DOHH2 (cell line): ENCODE data around the gene HTR3C.

Source experiments
- CTCF ChIP-seq: fragments of 200-600 bp; sonication (generic); IDR thresholded peaks from one replicate; pipeline ENCODE4 v1.5.1; 2014; ENCODE audit warnings: antibody characterized with exemption, mild to moderate bottlenecking, low read depth, low read length; ENCODE audit not compliant: poor library complexity, severe bottlenecking
- EZH2phosphoT487 ChIP-seq: fragments of 200-600 bp; sonication (generic); IDR thresholded peaks from 2 replicates; pipeline ENCODE4 v1.6.1; 2017; ENCODE audit warnings: borderline replicate concordance, mild to moderate bottlenecking, antibody characterized with exemption, low read length, moderate library complexity, mixed read lengths

- TF ChIP-seq CTCF (no peak), EZH2phosphoT487 (no peak)
Observed at GRCh38 chr3:184097556-184097955, 44.7 kb downstream of the HTR3C start.
